HUES6 (cell line): ENCODE measurements around the gene FLOT1.

ENCODE experiments used
- H3K27ac ChIP-seq: 2 replicates; pipeline ENCODE4 v1.7.0; 2013; ENCODE audit warnings: low read depth, mild to moderate bottlenecking, low read length, inconsistent platforms
- H3K27me3 ChIP-seq: 2 replicates; pipeline ENCODE4 v1.6.1; 2013; ENCODE audit warnings: low read length; ENCODE audit not compliant: control insufficient read depth, insufficient read depth
- H3K36me3 ChIP-seq: 2 replicates; pipeline ENCODE4 v1.6.1; 2013; ENCODE audit warnings: low read length; ENCODE audit not compliant: control insufficient read depth, insufficient read depth
- H3K4me1 ChIP-seq: 2 replicates; pipeline ENCODE4 v1.6.1; 2013; ENCODE audit warnings: low read length; ENCODE audit not compliant: control insufficient read depth, insufficient read depth
- H3K4me3 ChIP-seq: 2 replicates; pipeline ENCODE4 v1.5.1; 2013; ENCODE audit warnings: low read depth, low read length
- H3K9ac ChIP-seq: one replicate; pipeline ENCODE4 v1.6.1; 2013; ENCODE audit warnings: mild to moderate bottlenecking, low read length
- H3K9me3 ChIP-seq: 2 replicates; pipeline ENCODE4 v1.6.1; 2013; ENCODE audit warnings: low read depth, low read length; ENCODE audit not compliant: control insufficient read depth, insufficient read depth

Gene FLOT1

GRCh38 chr6:30683183-30683979 is 59.1 kb downstream of the FLOT1 start:
- no peaks in the 10 kb centered on the region for H3K9me3 ChIP-seq
- peaks cover 55% of the 10 kb centered on the region for H3K4me1 ChIP-seq
- peak overlapping the region; percentile 35; the same call in 1 of the 2 replicates for H3K27ac ChIP-seq
- H3K36me3 ChIP-seq: peaks cover 3% of the 10 kb centered on the region; the same call in 1 of the 2 replicates
- no peaks in the 10 kb centered on the region for H3K27me3 ChIP-seq
- H3K9ac ChIP-seq: peak overlapping the region; percentile 72
- H3K4me3 ChIP-seq: peak overlapping the region; percentile 61

GRCh38 chr6:30682143-30683117 is 60.1 kb downstream of the FLOT1 start:
- Histone ChIP-seq H3K9me3 (no peaks in the 10 kb centered on the region), H3K4me3 (peak overlapping the region; percentile 61), H3K27ac (peak overlapping the region; percentile 35; the same call in 1 of the 2 replicates)

GRCh38 chr6:30681766-30682142 is 60.7 kb downstream of the FLOT1 start:
- H3K4me1 ChIP-seq: peaks cover 48% of the 10 kb centered on the region
- H3K4me3 ChIP-seq: no peak overlapping the region
- peaks cover 15% of the 10 kb centered on the region for H3K36me3 ChIP-seq
- H3K9ac ChIP-seq: no peak overlapping the region
- no peaks in the 10 kb centered on the region for H3K9me3 ChIP-seq
- H3K27ac ChIP-seq: peak overlapping the region; percentile 35; the same call in 1 of the 2 replicates
- H3K27me3 ChIP-seq: no peaks in the 10 kb centered on the region

More at GRCh38 chr6:30682143-30683117, 60.1 kb downstream of the FLOT1 start:
- no peaks in the 10 kb centered on the region for H3K27me3 ChIP-seq
- peaks cover 48% of the 10 kb centered on the region for H3K4me1 ChIP-seq
- peaks cover 8% of the 10 kb centered on the region for H3K36me3 ChIP-seq
- H3K9ac ChIP-seq: peak overlapping the region; percentile 72

GRCh38 chr6:30679765-30680535 is 62.5 kb downstream of the FLOT1 start:
- peaks cover 37% of the 10 kb centered on the region for H3K4me1 ChIP-seq
- H3K9ac ChIP-seq: no peak overlapping the region
- no peaks in the 10 kb centered on the region for H3K27me3 ChIP-seq
- no peaks in the 10 kb centered on the region for H3K9me3 ChIP-seq
- H3K36me3 ChIP-seq: peaks cover 24% of the 10 kb centered on the region
- H3K4me3 ChIP-seq: peak overlapping the region; percentile 26; the same call in 1 of the 2 replicates
- no peak overlapping the region for H3K27ac ChIP-seq

- peaks cover 32% of the 10 kb centered on the region for H3K4me1 ChIP-seq
- H3K4me3 ChIP-seq: peak overlapping the region; percentile 47
- H3K27ac ChIP-seq: no peak overlapping the region
- no peak overlapping the region for H3K9ac ChIP-seq
- peaks cover 24% of the 10 kb centered on the region for H3K36me3 ChIP-seq
- H3K9me3 ChIP-seq: no peaks in the 10 kb centered on the region
- no peaks in the 10 kb centered on the region for H3K27me3 ChIP-seq
Observed at GRCh38 chr6:30678964-30679726, 63.3 kb downstream of the FLOT1 start.
